Activated CD4-positive, alpha-beta T cell treated with anti-CD3 and anti-CD28 coated beads, Interleukin-2, amount 50 U/mL, for 1 hour (primary cell): ENCODE results near the gene POLK.
"Not testable (repeated sequence)": the region's sequence is repeated elsewhere in the genome, so short reads cannot be mapped to it uniquely, and the experiment has no call there.

Experiments used
- DNase-seq: peaks from one replicate; pipeline ENCODE4 v3.0.0-alpha.2; 2020

Gene POLK

GRCh38 chr5:75551471-75551870 lies 39.8 kb downstream of the POLK start:
- no peak for DNase-seq

DNA sequence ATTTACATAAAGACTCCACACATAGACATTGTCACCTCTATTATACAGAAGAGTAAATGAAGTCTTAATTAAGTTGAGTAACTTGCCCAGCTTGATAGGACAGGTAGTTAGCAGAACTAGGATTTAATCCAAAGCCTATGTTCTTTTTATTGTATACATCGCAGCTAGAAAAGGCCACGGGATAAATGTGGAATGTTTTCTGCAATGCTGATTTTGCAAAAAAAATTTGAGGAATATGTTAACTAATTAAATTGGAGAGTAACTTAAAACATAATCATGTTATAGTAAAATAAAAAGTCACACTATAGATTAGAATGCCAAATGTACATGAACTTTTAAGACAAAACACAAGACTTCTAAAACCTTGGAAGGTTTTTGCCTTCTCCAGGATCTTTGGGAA lies 41.1 kb downstream of the POLK start:
- DNase-seq, result no peak

GRCh38 chr5:75553358-75553757 lies 41.7 kb downstream of the POLK start:
- no peak for DNase-seq

- no peak for DNase-seq
Measured at GRCh38 chr5:75558221-75558620, 46.5 kb downstream of the POLK start.

DNA sequence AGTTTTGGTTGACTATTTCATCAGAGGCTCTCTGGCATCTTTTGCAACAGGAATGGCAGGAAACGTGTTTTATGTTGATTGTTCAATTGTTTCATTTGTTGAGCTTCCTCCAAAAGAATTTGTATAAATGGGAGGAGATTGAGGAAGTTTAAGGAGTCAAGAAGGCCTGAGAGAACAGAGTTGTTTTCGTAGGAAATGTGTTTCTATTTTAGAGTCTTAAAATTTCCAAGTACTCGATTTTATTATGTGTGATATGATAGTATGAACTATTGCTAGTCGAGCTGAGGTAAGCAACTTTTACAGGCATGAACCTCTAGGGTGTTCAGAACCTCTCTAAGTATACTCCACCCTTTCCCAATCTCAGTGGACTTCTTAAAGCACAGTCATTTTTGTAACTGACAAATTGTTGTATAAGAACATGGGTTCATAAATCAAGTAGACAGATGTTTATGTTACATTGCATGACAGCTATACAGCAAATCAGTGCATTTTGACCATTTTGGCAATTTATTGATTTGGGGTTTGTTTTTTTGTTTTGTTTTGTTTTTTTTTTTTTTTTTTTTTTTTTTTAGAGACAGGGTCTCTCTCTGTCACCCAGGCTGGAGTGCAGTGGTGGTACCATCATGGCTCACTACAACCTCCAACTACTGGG lies 47.4 kb downstream of the POLK start:
- no peak for DNase-seq

- DNase-seq, result not testable (repeated sequence)
Measured at GRCh38 chr5:75560655-75561054, 49.0 kb downstream of the POLK start.

DNA sequence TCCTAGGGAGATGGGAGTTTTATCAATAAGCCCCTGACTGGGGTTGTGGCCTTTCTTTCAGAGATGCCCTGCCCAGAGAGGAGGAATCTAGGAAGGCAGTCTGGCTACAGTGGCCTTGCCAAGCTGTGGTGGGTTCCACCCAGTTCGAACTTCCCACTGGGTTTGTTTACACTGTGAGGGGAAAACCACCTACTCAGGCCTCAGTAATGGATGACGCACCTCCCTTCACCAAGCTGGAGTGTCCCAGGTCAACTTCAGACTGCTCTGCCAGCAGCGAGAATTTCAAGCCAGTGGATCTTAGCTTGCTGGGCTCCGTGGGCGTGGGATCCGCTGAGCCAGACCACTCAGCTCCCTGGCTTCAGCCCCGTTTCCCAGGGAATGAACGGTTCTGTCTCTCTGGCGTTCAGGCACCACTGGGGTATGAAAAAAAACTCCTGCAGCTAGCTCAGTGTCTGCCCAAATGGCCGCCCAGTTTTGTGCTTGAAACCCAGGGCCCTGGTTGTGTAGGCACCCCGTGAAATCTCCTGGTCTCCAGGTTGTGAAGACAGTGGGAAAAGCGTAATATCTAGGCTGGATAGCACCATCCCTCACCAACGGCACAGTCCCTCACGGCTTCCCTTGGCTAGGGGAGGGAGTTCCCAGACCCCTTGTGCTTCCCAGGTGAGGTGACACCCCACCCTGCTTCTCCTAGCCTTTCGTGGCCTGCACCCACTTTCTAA lies 54.5 kb downstream of the POLK start:
- DNase-seq, result not testable (repeated sequence)

- DNase-seq, result no peak
Measured at GRCh38 chr5:75566710-75567309, 55.1 kb downstream of the POLK start.

DNA sequence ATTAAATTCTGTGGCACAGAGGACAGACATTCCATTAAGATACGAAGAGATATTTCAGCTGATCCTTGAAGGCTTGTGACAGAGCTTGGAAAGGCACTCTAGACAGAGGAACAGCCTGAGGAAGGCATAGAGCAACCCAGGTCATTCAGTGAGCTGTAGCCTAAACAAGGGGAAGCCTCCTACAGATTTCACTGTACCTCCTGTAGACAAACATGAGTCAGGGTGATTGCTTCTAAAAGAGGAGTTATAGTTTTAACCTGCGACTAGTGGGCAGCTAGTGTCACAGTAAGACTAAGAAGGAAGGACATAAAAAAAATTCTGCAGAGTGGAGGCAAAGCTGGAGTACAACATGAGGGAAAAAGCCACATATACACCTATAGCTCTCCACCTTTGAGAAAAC lies 56.0 kb downstream of the POLK start:
- no peak for DNase-seq

- no peak for DNase-seq
Measured at GRCh38 chr5:75568202-75568601, 56.5 kb downstream of the POLK start.

GRCh38 chr5:75571547-75571946 lies 59.9 kb downstream of the POLK start:
- no peak for DNase-seq

- DNase-seq, result no peak
Measured at GRCh38 chr5:75574791-75575190, 63.1 kb downstream of the POLK start.

- not testable (repeated sequence) for DNase-seq
Measured at GRCh38 chr5:75578280-75578679, 66.6 kb downstream of the POLK start.

GRCh38 chr5:75584641-75585040 lies 73.0 kb downstream of the POLK start:
- DNase-seq, result no peak

DNA sequence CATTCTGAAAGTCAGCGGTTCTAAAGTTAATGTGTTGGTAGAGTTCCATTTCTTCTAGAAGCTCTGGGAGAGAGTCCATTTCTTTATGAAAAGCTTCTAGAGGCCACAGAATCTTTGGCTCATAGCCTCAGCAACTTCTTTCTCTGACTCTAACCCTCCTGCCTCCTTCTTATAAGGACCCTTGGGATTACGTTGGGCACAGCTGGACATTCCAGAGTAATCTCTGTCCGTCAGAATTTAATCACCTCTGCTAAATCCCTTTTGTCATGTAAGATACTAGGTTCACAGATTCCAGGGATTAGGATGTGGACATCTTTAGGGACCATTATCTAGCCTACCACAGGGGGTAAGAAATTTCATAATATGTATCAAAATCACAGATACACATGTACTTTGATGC lies 77.0 kb downstream of the POLK start:
- no peak for DNase-seq

GRCh38 chr5:75600535-75600934 lies 88.8 kb downstream of the POLK start:
- no peak for DNase-seq

GRCh38 chr5:75601567-75601966 lies 89.9 kb downstream of the POLK start:
- DNase-seq, result no peak

GRCh38 chr5:75601996-75602395 lies 90.3 kb downstream of the POLK start:
- DNase-seq, result no peak

- no peak for DNase-seq
Measured at GRCh38 chr5:75603371-75603770, 91.7 kb downstream of the POLK start.

DNA sequence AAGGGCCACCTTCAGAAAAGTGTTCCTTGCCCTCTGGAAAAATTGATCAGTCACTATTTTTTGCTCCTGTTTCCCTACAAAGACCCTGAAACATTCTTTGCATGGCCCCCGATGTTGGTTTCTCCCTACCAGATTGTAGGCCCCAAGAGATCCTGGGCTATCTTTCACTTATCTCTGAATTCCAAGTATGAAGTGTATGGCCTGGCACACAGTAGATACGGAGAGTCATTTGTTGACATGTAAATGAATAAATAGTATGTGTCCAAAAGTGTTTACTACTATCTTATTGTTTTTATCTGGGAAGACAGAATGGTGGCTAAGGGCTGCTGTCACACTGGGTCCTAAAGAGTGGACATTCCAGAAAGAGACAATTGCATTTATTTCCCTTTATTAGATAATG lies 92.1 kb downstream of the POLK start:
- no peak for DNase-seq

DNA sequence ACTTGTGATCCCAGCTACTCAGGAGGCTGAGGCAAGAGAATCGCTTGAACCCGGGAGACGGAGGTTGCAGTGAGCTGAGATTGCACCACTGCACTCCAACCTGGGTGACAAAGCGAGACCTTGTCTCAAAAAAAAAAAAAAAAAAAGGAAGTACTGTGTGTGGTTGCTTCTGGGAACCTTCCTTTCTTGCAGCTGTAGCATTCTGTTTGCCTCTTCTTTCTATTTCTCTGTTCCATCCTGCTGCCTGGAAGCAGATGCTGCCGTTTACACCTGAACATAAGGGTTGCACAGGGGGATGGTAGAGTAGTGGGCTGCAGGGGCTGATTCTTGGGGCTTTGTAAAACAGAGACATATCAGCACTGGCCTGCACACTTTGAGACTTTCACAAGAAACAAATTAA lies 95.7 kb downstream of the POLK start:
- DNase-seq, result not testable (repeated sequence)

GRCh38 chr5:75608870-75609269 lies 97.2 kb downstream of the POLK start:
- no peak for DNase-seq

DNA sequence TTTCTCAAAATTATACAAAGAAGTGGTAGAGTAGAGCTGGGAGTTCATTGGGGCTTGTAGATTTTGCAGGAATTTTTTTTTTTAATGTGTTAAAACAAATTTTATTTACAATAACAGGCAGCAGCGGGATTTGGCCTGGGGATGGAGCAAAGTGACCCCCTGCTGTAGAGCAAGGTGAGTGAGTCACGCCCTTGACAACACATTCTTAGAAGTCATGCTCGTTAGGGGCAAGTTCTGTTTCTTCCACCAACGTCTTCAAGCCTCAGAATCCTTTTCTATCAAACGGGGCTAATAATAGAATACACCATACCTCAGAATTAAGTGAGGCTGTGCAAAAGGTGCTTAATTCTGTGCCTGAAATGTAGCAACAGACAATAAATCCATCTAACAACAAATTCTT lies 98.5 kb downstream of the POLK start:
- DNase-seq, result no peak

DNA sequence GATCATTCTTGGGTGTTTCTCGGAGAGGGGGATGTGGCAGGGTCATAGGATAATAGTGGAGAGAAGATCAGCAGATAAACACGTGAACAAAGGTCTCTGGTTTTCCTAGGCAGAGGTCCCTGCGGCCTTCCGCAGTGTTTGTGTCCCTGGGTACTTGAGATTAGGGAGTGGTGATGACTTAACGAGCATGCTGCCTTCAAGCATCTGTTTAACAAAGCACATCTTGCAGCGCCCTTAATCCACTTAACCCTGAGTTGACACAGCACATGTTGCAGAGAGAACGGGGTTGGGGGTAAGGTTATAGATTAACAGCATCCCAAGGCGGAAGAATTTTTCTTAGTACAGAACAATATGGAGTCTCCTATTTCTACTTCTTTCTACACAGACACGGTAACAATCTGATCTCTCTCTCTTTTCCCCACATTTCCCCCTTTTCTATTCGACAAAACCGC lies 99.2 kb downstream of the POLK start:
- DNase-seq, result not testable (repeated sequence)
